Measurements from ENCODE around the gene CSNK1A1L. TPM values are rescaled to one million over a fixed set of nuclear protein-coding genes. Genes with fewer than 3 reads are reported as not detected.
A peak's percentile ranks its signal among the peaks of the same experiment; 100 is the strongest.
"Not testable (repeated sequence)": the region's sequence is repeated elsewhere in the genome, so short reads cannot be mapped to it uniquely, and the experiment has no call there.

The CSNK1A1L gene
- polyA plus RNA-seq, 3 donors, result 0.09 to 0.12 (median 0.11) TPM

- DNase-seq, result no peak
Observed at GRCh38 chr13:37059848-37060192, 45.6 kb downstream of the CSNK1A1L start.

- DNase-seq, result peak; percentile 93
Observed at GRCh38 chr13:37058910-37059847, 46.3 kb downstream of the CSNK1A1L start, which contains the start of gene SUPT20H. SUPT20H (minus strand) TSS chr13:37059688; CDS start chr13:37051490, 8,198 bp downstream.

GRCh38 chr13:37056228-37056627 lies 49.2 kb downstream of the CSNK1A1L start:
- DNase-seq, result not testable (repeated sequence)

Other genes starting within 250 kb of the CSNK1A1L start
- gene SMAD9, start 185.4 kb downstream of the CSNK1A1L start, polyA plus RNA-seq (ENCODE audit: insufficient read length in 3 of 3), result 10 to 100 TPM; 24.3 to 32.6 (median 29.8) TPM
- 10 to 100 TPM; 49.5 to 58.6 (median 55.2) TPM for gene ALG5, start 106.3 kb downstream of the CSNK1A1L start, polyA plus RNA-seq (ENCODE audit: insufficient read length in 3 of 3)
- gene EXOSC8, start 104.9 kb downstream of the CSNK1A1L start, polyA plus RNA-seq (ENCODE audit: insufficient read length in 3 of 3), result 10 to 100 TPM; 56.1 to 84.3 (median 82.4) TPM
- gene SUPT20H, start 46.0 kb downstream of the CSNK1A1L start, polyA plus RNA-seq (ENCODE audit: insufficient read length in 3 of 3), result 100 to 1,000 TPM in 2 of 3 donors, 10 to 100 TPM in 1; 83.2 to 111 (median 107) TPM